ENCODE results near the gene RAB7A. TPM values are rescaled to one million over a fixed set of nuclear protein-coding genes. Genes with fewer than 3 reads are reported as not detected.

The RAB7A gene
- total and polyA plus RNA-seq, 2 of the 4 experiments (the other 2 are of a cell fraction) = 57.0 to 240 TPM

DNA sequence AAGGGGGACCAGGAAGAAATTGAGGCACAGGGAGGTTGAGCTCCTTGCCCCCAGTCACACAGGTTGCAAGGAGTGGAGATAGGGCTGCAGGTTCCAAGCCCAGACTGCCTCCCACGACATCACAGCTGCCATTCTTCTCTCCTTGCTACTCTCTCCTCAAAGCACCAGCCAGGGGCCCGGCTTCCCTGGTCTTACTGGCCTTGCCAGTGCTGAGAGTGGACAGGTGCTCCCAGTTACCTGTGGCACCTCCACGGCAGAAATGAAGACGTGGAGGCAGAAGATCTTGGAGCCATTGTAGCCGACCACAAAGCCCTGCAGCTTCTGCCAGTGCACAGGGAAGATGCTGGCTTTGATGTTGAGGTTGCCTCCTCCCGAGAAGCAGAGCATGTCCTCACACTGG, 135.5 kb downstream of the RAB7A start:
- Histone ChIP-seq H3K4me2 (ENCODE audit: low read depth, low read length) (no peak overlapping the region), H3K14ac (replicated peaks; ENCODE audit: low read depth, low read length) (no peak overlapping the region), H3K9ac (ENCODE audit: low read depth, low read length) (no peak overlapping the region), H2AK9ac (replicated peaks; ENCODE audit: low read depth, low read length, poor library complexity) (no peak overlapping the region), H2AFZ (replicated peaks; ENCODE audit: low read length, poor library complexity) (no peak overlapping the region), H3K9me1 (ENCODE audit: insufficient read depth, low read length) (no peaks in the 10 kb centered on the region), H3K9me3 (ENCODE audit: control insufficient read depth, insufficient read depth, low read length) (peaks cover 31% of the 10 kb centered on the region), H4K91ac (ENCODE audit: insufficient read depth, low read depth, low read length) (no peak overlapping the region), H3K4me3 (ENCODE audit: insufficient read depth, low read depth, low read length) (no peak overlapping the region), H3K18ac (ENCODE audit: low read depth, low read length) (no peak overlapping the region), H3K4me1 (ENCODE audit: control insufficient read depth, insufficient read depth, low read length) (no peaks in the 10 kb centered on the region), H3K23ac (ENCODE audit: low read depth, low read length) (no peak overlapping the region), H3K4ac (ENCODE audit: low read depth, low read length) (no peak overlapping the region), H2BK15ac (ENCODE audit: low read depth, low read length) (no peak overlapping the region), H4K8ac (ENCODE audit: low read depth in 2 of 2, low read length in 2 of 2) (no peak overlapping the region), H4K5ac (ENCODE audit: low read depth, low read length) (no peak overlapping the region), H3K56ac (ENCODE audit: extremely low read depth, insufficient read depth, low read length) (no peak overlapping the region), H4K20me1 (ENCODE audit: insufficient read depth, low read length) (no peaks in the 10 kb centered on the region), H3K79me1 (ENCODE audit: low read depth in 1 of 2, low read length in 2 of 2) (no peaks in the 10 kb centered on the region), H2BK20ac (ENCODE audit: low read depth, low read length) (no peak overlapping the region), H2BK120ac (ENCODE audit: low read depth, low read length) (no peak overlapping the region), H2BK5ac (ENCODE audit: low read depth, low read length, poor library complexity, severe bottlenecking) (no peak overlapping the region), H2AK5ac (ENCODE audit: low read depth, low read length) (no peak overlapping the region), H3K36me3 (ENCODE audit: control insufficient read depth, insufficient read depth, low read length) (no peaks in the 10 kb centered on the region), H3K27me3 (ENCODE audit: control insufficient read depth, insufficient read depth, low read length) (no peaks in the 10 kb centered on the region), H3K27ac (ENCODE audit: insufficient read depth, low read length) (no peak overlapping the region)
- ChIA-PET CTCF (no interaction called here), POLR2A (ENCODE audit: unreplicated experiment) (no interaction called here)
- no TSS peak for BruUV-seq (replicated peaks)
- ATAC-seq (ENCODE audit: low read depth) = no peak
- dilution Hi-C loops (cut with HindIII; ENCODE audit: low sequenced_read_pairs, unreplicated experiment) (no loop called here), in situ Hi-C loops (cut with MboI; ENCODE audit: low sequenced_read_pairs) (no loop called here), intact Hi-C loops (cut with micrococcal nuclease) (no loop called here)
- no peak for TF ChIP-seq CHD1 (IDR thresholded peaks at IDR 0.05; ENCODE audit: low read depth, low read length)
- TF ChIP-seq RAD21 (IDR thresholded peaks at IDR 0.05; ENCODE audit: low read length) = no peak
- TF ChIP-seq POLR2A (IDR thresholded peaks at IDR 0.05; ENCODE audit: low read depth, low read length) = no peak
- no peak for TF ChIP-seq MXI1 (IDR thresholded peaks at IDR 0.05; ENCODE audit: borderline replicate concordance, low read depth, low read length)
- no peak for TF ChIP-seq BHLHE40 (IDR thresholded peaks at IDR 0.05; ENCODE audit: low read depth, low read length)
- no peak for TF ChIP-seq NFE2L2 (IDR thresholded peaks at IDR 0.05; ENCODE audit: low read depth, low read length)
- no peak for TF ChIP-seq ELK1 (IDR thresholded peaks at IDR 0.05; ENCODE audit: borderline replicate concordance, low read depth, low read length)
- no peak for TF ChIP-seq MAZ (IDR thresholded peaks at IDR 0.05; ENCODE audit: borderline replicate concordance, low read depth, low read length)
- TF ChIP-seq SMC3 (IDR thresholded peaks at IDR 0.05; ENCODE audit: low read depth, low read length) = no peak
- no peak for TF ChIP-seq RCOR1 (IDR thresholded peaks at IDR 0.05; ENCODE audit: insufficient replicate concordance, low read length)
- no peak for TF ChIP-seq FOS (IDR thresholded peaks at IDR 0.05; ENCODE audit: low read depth, low read length)
- no peak for TF ChIP-seq RFX5 (IDR thresholded peaks at IDR 0.05; ENCODE audit: low read depth, low read length)
- WGBS, 2 experiments (ENCODE audit: extremely low coverage in 2 of 2, insufficient read length in 1 of 2) = 66% methylated on average over 4 of the region's 6 CpGs; no CpG with 5 or more reads in 1 of the 2 experiments
- DNase-seq = no peak
